ENCODE data around the gene NPC1. TPM values are rescaled to one million over a fixed set of nuclear protein-coding genes. Genes with fewer than 3 reads are reported as not detected.

The NPC1 gene
- total RNA-seq (2014; rRNA removed; shearing (Covaris generic)), result 18.1 and 20.9 TPM in 2 replicates

DNA sequence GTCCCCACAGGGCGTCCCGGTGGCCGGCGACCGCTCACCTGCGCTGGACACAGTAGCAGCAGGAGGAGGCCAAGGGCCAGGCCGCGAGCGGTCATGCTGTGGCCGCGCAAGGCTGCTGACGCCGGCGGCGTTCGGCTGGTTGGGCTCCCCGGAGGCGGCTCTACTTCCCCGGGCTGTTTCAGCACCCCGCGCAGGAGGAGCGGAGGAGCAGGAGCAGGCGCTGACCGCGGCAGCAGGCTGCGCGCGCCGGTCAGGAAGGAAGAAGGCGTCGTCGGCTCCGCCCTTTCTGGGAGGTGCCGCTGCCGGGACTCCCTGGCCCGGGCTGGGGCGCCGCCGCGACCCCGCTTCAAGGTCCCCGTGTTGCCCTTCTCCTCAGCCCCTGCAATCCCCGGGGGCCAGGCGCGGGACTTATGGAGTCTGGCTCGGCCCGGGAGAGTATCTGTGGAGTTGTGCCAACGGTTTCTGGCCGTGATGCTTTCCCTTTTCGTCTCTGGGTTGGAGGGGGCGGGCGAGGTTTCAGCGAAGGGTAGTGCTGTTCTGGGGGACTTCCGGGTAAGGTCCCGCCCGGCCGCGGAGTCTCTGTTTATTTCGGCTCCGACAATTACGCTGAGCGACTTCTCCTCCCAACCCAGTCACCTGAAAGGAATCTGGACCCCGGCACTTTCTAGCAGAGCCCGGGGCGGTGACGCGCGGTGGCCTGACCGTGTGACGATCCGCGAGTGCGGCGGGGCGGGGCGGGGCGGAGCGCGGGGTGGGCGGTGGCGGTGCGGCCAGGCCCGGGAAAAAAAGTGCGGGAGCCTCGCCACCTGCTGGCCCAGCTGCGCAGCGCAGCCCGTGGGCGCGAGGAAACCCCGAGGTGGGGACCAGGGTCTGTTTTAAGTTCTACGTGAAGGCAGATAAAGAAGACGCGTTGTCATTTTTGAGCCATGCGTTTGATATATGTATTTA, at the start of gene NPC1:
Gene NPC1, minus strand, starts transcription at position 258 of the 948 bp plus-strand sequence. Its CDS starts 163 bp downstream, at position 95.
- peak; percentile 94 for DNase-seq
- H3K27me3 ChIP-seq (ENCODE audit: control insufficient read depth, insufficient read depth, low read length), result no peaks in the 10 kb centered on the region
- H3K4me3 ChIP-seq (ENCODE audit: insufficient read depth, low read depth, low read length), result peak within 1 kb of the TSS; percentile 94
- H3K36me3 ChIP-seq (replicated peaks; ENCODE audit: control insufficient read depth, insufficient read depth, low read length), result no peaks in the 10 kb centered on the region

DNA sequence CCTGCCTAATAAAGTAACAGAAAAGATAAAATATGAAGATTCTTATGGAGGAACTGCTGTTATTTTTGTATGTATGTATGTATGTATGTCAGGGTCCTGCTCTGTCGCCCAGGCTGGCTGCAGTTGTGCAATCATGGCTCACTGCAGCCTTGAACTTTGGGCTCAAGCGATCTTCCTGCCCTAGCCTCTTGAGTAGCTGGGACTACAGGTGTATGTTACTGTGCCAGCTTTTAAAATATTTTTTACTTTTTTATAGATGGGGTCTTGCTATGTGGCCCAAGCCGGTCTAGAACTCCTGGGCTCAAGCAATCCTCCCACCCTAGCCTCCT, 49.7 kb upstream of the NPC1 start:
- Histone ChIP-seq H3K27me3 (ENCODE audit: control insufficient read depth, insufficient read depth, low read length) (no peaks in the 10 kb centered on the region), H3K4me3 (ENCODE audit: insufficient read depth, low read depth, low read length) (no peak overlapping the region), H3K36me3 (replicated peaks; ENCODE audit: control insufficient read depth, insufficient read depth, low read length) (no peaks in the 10 kb centered on the region)
- DNase-seq, result no peak

DNA sequence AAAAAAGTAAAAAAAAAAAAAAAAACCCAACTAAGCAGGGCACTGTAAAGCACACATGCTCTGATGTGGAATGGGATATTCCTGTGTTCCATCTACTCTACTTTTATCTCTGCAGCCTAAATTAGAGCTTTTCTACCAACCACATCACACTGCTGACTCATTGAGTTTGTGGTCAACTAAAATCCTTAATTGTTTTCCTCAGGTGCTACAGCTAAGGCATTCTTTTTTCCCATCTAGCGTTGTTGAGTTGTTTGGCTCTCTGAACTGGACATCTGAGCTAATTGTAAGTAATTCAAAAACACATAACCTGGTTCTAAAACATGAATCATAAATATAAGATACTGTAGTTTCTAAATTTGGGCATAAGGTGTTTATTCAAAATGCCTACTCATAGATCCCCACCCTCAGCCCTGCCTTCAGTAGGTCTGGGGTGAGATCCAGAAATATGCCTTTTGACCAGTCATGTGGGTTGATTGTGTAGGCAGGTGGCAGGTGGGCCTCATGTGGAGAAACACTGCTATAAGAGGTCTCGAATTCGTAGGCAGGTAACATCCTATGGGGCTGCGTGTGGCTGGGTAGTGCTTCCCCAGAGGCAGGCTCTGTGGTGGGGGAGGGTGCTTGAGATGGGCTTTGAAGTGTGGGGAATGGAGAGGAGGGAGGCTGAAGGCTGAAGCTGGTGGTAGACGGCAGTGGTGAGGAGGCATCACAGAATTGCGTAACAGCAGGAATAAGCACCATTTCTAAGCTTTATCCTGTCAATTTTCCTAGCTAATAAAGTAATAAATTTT, 49.2 kb upstream of the NPC1 start:
- Histone ChIP-seq H3K4me3 (ENCODE audit: insufficient read depth, low read depth, low read length) (no peak overlapping the region), H3K27me3 (ENCODE audit: control insufficient read depth, insufficient read depth, low read length) (no peaks in the 10 kb centered on the region), H3K36me3 (replicated peaks; ENCODE audit: control insufficient read depth, insufficient read depth, low read length) (no peaks in the 10 kb centered on the region)
- peak; percentile 65 for DNase-seq

DNA sequence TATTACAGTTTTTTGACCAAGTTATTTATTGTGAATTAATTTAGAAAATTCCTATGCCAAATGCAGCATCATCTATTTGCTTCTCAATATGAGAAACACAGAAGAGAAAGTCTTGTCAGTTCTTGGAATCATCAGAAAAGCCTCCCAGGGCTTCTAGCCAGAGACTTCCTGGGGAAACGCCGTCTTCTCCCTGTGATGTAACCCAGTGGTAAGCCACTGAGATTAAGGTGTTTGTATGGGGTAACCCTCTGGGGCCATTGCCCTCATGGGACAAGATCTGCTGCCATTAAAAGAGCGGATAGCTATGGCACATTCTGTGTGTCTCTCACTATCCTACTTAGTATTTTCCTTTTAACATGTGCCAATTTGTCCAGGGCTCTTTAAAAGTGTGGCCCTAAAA, 48.4 kb upstream of the NPC1 start:
- no peaks in the 10 kb centered on the region for H3K36me3 ChIP-seq (replicated peaks; ENCODE audit: control insufficient read depth, insufficient read depth, low read length)
- H3K27me3 ChIP-seq (ENCODE audit: control insufficient read depth, insufficient read depth, low read length), result no peaks in the 10 kb centered on the region
- DNase-seq, result no peak
- no peak overlapping the region for H3K4me3 ChIP-seq (ENCODE audit: insufficient read depth, low read depth, low read length)

DNA sequence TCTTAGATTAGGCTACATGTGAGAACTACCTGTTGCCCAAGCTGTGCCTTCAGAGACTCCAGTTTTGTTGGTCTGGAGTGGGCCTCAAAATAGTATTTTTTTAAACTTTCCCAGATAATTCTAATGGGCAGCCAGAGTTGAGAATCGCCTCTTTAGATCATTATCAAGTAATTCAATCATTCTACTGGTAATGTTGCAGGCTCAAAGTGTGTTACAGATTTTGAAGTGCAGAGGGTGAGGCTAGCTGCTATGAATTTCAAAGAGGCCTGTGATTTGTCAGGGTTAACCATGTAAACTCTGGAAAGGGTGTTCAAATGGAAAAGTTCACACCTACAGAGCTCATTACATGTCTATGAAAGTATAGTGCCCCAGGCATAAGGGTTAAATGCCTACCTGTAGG, 46.3 kb upstream of the NPC1 start:
- Histone ChIP-seq H3K36me3 (replicated peaks; ENCODE audit: control insufficient read depth, insufficient read depth, low read length) (no peaks in the 10 kb centered on the region), H3K4me3 (ENCODE audit: insufficient read depth, low read depth, low read length) (no peak overlapping the region), H3K27me3 (ENCODE audit: control insufficient read depth, insufficient read depth, low read length) (no peaks in the 10 kb centered on the region)
- DNase-seq, result no peak

DNA sequence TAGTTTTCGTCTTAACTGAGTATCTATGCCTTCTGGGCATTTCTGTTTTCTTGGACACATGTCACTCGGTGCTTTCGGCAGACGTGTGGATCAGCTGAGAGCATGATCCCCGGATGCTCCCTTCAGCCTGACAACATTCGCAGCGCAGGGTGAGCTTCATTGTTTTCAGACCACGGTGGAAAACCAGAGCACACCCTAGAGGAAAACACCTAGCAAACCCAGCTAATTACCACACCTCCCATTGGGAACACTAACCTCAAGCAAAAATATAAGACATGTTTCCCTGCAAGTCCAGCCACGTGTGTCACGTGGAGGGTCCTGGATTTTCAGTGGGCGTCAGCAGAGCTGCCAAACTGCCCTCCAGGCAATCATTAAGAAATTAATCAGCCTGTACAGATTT, 45.4 kb upstream of the NPC1 start:
- no peaks in the 10 kb centered on the region for H3K27me3 ChIP-seq (ENCODE audit: control insufficient read depth, insufficient read depth, low read length)
- no peak overlapping the region for H3K4me3 ChIP-seq (ENCODE audit: insufficient read depth, low read depth, low read length)
- H3K36me3 ChIP-seq (replicated peaks; ENCODE audit: control insufficient read depth, insufficient read depth, low read length), result no peaks in the 10 kb centered on the region
- peak; percentile 61 for DNase-seq

DNA sequence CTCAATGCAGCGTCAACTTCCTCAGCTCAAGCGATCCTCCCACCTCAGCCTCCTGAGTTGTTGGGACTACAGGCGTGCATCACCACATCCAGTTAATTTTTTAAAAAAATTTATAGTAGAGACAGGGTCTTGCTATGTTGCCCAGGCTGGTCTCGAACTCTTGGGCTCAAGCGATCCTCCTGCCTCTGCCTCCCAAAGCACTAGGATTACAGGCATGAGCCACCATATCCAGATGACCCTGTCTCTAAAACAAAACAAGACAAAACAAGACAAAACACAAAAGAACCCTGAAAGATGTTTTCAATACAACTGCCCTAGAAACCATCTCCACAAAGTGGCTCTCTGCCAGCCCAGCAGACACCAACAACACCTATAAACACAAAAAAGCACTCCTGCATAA, 45.0 kb upstream of the NPC1 start:
- no peak overlapping the region for H3K4me3 ChIP-seq (ENCODE audit: insufficient read depth, low read depth, low read length)
- no peaks in the 10 kb centered on the region for H3K27me3 ChIP-seq (ENCODE audit: control insufficient read depth, insufficient read depth, low read length)
- no peak for DNase-seq
- H3K36me3 ChIP-seq (replicated peaks; ENCODE audit: control insufficient read depth, insufficient read depth, low read length), result no peaks in the 10 kb centered on the region

DNA sequence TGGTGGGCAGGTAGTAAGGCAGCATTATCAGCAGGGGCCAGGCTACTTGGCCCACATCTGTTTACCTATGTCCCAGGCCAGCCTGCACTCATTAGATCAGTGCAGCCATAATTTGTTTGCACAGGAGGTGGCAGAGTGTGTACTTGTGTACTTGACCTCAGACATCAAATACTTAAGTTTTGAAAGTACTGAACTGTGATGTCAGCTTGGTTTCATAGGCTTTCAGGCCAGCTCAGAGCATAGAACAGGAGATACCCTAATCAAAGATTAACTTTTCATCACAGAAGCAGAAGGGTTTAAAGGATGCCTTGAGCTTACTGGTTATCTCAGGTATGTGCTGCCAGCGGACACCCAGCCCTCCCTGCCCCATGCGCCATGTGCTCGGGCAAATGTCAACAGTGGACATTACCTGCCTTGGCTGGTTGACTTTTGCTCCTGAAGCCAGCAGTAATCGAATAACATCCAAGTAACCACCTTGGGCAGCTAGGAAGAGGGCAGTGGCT, 43.2 kb upstream of the NPC1 start:
- H3K27me3 ChIP-seq (ENCODE audit: control insufficient read depth, insufficient read depth, low read length), result no peaks in the 10 kb centered on the region
- no peaks in the 10 kb centered on the region for H3K36me3 ChIP-seq (replicated peaks; ENCODE audit: control insufficient read depth, insufficient read depth, low read length)
- DNase-seq, result no peak
- no peak overlapping the region for H3K4me3 ChIP-seq (ENCODE audit: insufficient read depth, low read depth, low read length)

DNA sequence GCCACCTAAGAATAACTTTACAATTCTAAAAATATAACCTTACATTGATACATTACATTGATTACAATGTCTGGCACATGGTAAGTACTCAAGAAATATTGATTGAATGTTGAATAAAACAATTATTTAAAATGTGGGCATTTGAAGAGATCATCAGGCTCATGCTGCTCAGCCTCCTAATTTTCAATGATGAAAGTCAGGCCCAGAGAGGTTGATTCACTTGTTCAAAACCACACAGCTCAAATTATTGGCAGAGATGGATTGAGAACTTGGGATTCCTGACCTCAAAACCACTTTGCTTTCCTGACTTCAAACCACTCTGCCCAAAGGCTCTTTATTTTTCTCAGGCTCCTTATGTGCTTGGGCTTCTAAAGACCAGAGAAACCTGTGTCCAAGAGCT, 41.7 kb upstream of the NPC1 start:
- no peaks in the 10 kb centered on the region for H3K36me3 ChIP-seq (replicated peaks; ENCODE audit: control insufficient read depth, insufficient read depth, low read length)
- H3K4me3 ChIP-seq (ENCODE audit: insufficient read depth, low read depth, low read length), result no peak overlapping the region
- DNase-seq, result no peak
- H3K27me3 ChIP-seq (ENCODE audit: control insufficient read depth, insufficient read depth, low read length), result no peaks in the 10 kb centered on the region

DNA sequence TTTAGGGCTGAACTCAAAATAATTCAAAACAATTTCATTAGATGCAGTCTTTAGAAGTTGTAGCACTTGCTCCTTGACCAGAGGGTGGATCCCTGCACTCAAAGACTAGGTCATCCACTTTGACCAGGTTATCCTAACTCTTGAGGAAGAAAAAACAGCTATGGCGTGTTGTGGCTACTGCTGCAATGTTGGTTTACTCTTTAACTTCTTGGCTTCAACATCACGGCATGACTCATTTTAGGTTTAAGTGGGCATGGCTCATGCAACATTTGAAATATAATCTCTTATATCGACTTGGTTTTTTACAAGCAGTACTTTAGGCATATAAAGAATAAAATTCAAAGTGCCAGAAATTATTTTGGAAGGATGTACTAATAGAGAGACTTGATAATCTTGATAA, 41.0 kb upstream of the NPC1 start:
- no peak overlapping the region for H3K4me3 ChIP-seq (ENCODE audit: insufficient read depth, low read depth, low read length)
- H3K27me3 ChIP-seq (ENCODE audit: control insufficient read depth, insufficient read depth, low read length), result no peaks in the 10 kb centered on the region
- DNase-seq, result no peak
- H3K36me3 ChIP-seq (replicated peaks; ENCODE audit: control insufficient read depth, insufficient read depth, low read length), result no peaks in the 10 kb centered on the region

DNA sequence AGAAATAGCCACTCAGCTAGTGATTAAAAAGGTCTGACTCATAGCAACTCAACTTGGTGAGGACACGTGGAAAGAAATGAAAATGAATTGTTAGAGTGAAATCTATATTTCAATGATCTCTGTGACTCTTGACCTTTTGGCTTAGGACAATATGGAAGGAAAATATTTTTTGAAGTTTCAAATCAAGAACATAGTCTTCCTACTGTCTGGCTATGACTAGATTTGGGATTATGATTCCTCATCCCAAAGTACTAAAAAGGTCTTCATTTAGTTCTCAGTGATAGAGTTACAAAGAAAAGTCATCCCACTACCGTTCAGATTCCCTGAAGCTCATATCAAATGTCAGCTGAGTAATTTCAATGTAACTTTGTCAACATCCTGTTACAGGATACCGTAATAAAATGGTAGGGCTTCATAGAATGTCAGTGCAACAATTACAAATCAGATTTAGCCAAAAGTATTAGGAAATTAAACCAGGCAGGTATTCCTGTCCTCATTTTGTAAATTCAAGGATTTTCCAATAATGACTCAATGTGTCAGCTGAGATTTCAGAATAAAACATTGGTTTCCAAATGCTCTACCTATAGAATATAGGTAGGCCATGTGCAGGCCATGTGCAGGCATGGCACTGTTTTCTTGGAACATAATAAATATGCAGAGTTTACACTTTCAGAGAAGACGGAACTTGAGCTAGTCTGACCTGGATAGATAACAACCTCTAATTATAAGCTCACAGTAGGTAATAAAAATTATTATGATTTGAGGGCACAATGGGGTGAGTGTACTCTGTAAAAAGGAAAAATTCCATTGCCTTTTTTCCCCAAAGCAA, 40.4 kb upstream of the NPC1 start:
- Histone ChIP-seq H3K36me3 (replicated peaks; ENCODE audit: control insufficient read depth, insufficient read depth, low read length) (no peaks in the 10 kb centered on the region), H3K27me3 (ENCODE audit: control insufficient read depth, insufficient read depth, low read length) (peaks cover 3% of the 10 kb centered on the region), H3K4me3 (ENCODE audit: insufficient read depth, low read depth, low read length) (no peak overlapping the region)
- no peak for DNase-seq

DNA sequence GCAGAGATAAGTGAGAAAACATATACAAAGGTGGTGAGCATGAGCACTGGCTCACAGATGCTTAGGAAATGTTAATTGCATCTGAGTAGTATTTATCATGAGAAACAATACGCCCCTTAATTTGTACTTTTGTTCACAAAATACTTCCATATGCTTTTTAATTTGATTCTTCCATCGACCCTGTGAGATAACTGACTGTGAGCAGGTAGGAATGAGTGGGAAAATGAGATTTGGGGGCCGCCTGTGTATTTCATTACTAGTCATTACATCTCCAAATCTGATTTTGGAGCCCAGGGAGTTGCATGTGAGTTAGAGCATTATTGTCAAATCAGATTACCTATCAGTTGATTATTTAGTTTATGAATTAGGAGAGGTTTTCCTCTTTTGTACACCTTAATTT, 36.7 kb upstream of the NPC1 start:
- H3K36me3 ChIP-seq (replicated peaks; ENCODE audit: control insufficient read depth, insufficient read depth, low read length), result no peaks in the 10 kb centered on the region
- H3K4me3 ChIP-seq (ENCODE audit: insufficient read depth, low read depth, low read length), result no peak overlapping the region
- peaks cover 27% of the 10 kb centered on the region for H3K27me3 ChIP-seq (ENCODE audit: control insufficient read depth, insufficient read depth, low read length)
- no peak for DNase-seq

DNA sequence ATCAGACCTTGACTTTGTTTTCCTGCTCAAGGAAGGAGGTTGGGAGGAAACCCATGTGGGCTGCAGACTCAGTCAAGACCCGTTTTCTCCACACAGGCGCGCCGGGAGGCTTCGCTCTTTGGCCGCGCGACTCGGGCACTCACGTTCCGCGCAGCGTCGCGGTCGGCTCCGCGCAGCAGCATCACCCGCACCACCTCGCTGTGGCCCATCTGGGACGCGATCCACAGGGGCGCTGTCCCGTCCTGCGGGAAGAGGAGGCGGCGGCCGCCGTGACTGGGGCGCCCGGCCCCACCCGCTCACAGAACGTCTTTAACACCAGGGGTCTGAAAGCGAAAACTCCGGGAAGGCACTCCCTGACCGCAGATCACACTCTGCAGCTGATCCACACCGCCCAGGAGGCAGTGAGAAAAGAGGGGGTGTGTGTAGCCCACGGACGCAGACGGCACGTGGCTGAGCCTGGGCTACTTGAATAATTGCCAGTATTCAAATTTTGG, 33.1 kb upstream of the NPC1 start:
- DNase-seq, result no peak
- no peaks in the 10 kb centered on the region for H3K36me3 ChIP-seq (replicated peaks; ENCODE audit: control insufficient read depth, insufficient read depth, low read length)
- H3K4me3 ChIP-seq (ENCODE audit: insufficient read depth, low read depth, low read length), result peak overlapping the region; percentile 60
- peaks cover 27% of the 10 kb centered on the region for H3K27me3 ChIP-seq (ENCODE audit: control insufficient read depth, insufficient read depth, low read length)

DNA sequence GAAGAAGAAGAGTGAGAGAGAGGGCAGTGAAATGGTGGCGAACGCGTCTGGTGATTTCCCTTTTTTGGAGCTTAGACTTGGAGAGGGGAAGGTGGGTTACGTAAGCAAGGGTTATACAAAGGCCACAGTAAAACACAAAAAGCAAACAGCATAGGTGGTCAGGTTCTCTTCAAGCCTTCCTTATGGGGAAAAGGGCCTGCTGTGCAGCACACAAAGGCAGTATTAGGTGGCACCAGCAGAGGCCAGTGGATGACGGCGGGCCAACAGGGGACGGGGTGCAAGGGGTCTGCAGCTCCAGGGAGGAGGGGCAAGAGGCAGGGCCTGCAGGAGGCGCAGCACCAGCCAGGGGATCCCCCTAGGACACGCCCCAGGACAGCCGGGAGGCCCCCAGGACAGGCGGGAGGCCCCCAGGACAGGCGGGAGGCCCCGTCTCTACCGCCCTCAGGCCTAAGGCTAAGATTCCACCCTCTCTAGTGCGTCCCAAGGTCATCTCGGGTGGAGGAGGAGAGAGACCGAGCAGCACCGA, 32.6 kb upstream of the NPC1 start:
- Histone ChIP-seq H3K27me3 (ENCODE audit: control insufficient read depth, insufficient read depth, low read length) (peaks cover 27% of the 10 kb centered on the region), H3K4me3 (ENCODE audit: insufficient read depth, low read depth, low read length) (peak overlapping the region; percentile 60), H3K36me3 (replicated peaks; ENCODE audit: control insufficient read depth, insufficient read depth, low read length) (no peaks in the 10 kb centered on the region)
- peak; percentile 83 for DNase-seq
